ENCODE measurements around the gene HBS1L.

DNA sequence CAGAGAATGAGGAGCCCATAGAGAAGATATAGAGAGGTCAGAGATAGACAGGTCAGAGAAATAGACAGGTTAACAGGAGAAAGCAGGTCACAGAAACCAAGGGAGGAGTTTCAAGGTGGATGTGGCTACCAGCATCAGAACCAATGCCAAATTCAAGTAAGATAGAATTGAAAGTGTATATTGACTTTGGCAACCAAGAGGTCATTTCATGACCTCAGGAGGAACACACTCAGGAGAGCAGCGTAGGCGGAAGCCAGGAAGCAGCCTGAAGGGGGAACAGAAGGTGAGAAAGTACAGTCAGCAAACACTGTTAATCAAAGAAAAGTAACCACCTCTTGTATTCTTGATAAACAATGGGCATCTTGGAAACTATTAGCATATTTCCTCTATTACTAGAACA, 70.8 kb downstream of the HBS1L start:
- TF ChIP-seq, protein P1, sequence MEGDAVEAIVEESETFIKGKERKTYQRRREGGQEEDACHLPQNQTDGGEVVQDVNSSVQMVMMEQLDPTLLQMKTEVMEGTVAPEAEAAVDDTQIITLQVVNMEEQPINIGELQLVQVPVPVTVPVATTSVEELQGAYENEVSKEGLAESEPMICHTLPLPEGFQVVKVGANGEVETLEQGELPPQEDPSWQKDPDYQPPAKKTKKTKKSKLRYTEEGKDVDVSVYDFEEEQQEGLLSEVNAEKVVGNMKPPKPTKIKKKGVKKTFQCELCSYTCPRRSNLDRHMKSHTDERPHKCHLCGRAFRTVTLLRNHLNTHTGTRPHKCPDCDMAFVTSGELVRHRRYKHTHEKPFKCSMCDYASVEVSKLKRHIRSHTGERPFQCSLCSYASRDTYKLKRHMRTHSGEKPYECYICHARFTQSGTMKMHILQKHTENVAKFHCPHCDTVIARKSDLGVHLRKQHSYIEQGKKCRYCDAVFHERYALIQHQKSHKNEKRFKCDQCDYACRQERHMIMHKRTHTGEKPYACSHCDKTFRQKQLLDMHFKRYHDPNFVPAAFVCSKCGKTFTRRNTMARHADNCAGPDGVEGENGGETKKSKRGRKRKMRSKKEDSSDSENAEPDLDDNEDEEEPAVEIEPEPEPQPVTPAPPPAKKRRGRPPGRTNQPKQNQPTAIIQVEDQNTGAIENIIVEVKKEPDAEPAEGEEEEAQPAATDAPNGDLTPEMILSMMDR (IDR thresholded peaks at IDR 0.05), result no peak
- no peak for TF ChIP-seq POLR2A (IDR thresholded peaks at IDR 0.05)
